ENCODE measurements around the gene ZNF277.

ZNF277 gene

DNA sequence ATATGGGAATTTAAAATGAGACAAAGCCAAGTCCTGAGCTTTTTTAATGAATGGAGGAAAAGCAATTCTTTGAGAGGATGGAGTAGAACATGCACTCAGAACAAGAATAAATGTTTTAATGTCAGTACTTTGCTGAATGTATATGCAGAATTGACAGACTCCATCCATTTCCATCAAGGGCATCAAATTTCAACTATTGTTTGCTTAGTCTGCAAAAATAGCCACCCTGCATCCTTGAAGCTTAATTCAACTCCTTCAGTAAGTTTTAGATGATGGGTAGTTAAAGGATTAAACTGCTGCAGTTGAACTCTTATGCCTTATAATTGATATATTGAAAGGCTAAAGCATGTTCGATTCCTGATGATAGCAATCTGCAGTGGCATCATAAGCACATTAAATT is 144.1 kb downstream of the ZNF277 start:
- no peak for DNase-seq (ENCODE audit: low read depth)
- TF ChIP-seq, protein P1, sequence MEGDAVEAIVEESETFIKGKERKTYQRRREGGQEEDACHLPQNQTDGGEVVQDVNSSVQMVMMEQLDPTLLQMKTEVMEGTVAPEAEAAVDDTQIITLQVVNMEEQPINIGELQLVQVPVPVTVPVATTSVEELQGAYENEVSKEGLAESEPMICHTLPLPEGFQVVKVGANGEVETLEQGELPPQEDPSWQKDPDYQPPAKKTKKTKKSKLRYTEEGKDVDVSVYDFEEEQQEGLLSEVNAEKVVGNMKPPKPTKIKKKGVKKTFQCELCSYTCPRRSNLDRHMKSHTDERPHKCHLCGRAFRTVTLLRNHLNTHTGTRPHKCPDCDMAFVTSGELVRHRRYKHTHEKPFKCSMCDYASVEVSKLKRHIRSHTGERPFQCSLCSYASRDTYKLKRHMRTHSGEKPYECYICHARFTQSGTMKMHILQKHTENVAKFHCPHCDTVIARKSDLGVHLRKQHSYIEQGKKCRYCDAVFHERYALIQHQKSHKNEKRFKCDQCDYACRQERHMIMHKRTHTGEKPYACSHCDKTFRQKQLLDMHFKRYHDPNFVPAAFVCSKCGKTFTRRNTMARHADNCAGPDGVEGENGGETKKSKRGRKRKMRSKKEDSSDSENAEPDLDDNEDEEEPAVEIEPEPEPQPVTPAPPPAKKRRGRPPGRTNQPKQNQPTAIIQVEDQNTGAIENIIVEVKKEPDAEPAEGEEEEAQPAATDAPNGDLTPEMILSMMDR (IDR thresholded peaks at IDR 0.05; ENCODE audit: low read depth, low read length, missing control alignments), result no peak
- no peak overlapping the region for H3K4me3 ChIP-seq (ENCODE audit: low read depth, low read length)
- in situ Hi-C loops (cut with HindIII; ENCODE audit: low sequenced_read_pairs), result no loop called here

DNA sequence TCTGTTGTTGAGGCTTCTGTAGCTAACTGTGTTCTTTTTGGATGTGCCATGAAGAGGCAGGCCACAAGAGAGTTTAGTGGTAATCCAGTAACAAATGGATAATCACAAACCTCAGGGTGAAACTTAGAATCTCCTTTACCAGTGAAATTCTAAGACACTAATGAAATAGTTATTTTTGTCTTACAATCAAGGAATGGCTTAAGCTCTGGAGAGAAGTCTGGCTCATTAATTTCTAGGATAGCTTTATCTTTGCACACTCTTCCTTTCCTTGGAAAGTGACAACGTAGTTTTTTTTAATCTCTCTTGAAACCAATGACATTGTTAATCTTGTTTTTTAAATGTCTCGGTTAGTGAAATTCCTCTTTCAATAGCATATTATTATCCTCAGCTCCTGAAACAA is 150.1 kb downstream of the ZNF277 start:
- in situ Hi-C loops (cut with HindIII; ENCODE audit: low sequenced_read_pairs), result no loop called here
- H3K4me3 ChIP-seq (ENCODE audit: low read depth, low read length), result no peak overlapping the region
- TF ChIP-seq, protein P1 (IDR thresholded peaks at IDR 0.05; ENCODE audit: low read depth, low read length, missing control alignments), result no peak
- DNase-seq (ENCODE audit: low read depth), result no peak

DNA sequence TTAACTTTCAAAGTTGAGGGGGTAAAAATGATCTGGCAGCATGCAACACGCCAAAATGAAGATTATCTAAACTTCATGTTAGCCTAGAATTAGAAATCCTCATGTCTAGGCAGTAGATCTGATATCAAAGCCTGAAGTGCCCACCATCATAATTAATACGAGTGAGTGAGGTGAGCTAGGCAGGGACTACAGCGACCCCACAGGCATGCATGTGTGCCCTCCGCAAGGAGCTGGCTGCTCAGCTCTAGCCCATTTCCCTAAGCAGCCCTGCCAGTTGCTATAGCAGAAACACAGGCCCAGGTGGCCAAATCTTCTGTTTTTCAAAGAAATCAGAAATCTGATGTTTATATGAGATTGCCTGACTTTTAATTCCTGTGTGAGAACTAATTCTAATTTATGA is 150.6 kb downstream of the ZNF277 start:
- in situ Hi-C loops (cut with HindIII; ENCODE audit: low sequenced_read_pairs), result no loop called here
- DNase-seq (ENCODE audit: low read depth), result no peak
- TF ChIP-seq, protein P1 (IDR thresholded peaks at IDR 0.05; ENCODE audit: low read depth, low read length, missing control alignments), result no peak
- no peak overlapping the region for H3K4me3 ChIP-seq (ENCODE audit: low read depth, low read length)

DNA sequence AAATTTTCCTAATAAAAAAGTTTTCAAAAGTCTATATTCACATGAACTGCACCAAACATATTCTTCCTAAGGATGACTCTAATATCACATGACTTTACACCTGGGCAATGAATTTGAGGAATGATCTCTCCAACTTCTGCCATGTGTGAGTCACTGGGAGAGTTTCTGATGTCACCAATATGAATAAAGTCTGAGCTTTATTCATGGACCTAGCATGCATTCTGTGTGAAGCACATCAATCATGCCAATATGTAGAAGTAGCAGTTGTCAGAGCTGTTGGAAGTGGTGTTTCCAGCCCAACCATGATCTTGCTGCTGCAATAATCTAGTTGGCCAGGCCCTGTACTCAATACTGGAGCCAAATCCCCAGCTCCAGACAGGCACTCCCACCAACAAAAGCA is 152.0 kb downstream of the ZNF277 start:
- in situ Hi-C loops (cut with HindIII; ENCODE audit: low sequenced_read_pairs), result no loop called here
- DNase-seq (ENCODE audit: low read depth), result no peak
- H3K4me3 ChIP-seq (ENCODE audit: low read depth, low read length), result no peak overlapping the region
- TF ChIP-seq, protein P1 (IDR thresholded peaks at IDR 0.05; ENCODE audit: low read depth, low read length, missing control alignments), result no peak

DNA sequence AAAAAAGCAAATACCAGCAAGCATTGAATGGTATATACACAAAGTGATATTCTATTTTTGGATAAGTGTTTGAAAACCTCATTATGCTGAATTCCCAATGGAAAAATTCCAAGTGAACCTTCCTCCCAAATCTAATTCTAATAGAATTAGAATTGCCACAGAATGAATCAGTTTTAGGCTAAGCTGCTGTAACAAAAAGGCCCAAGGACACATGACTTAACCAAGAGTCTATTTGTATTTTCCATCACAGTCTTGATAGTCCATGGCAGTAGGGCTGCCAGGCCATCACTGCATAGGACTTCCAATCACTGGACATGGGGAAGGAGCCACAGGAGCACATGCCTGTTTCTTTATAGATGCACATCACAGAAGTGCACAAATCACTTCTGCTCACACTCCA is 152.6 kb downstream of the ZNF277 start:
- TF ChIP-seq, protein P1 (IDR thresholded peaks at IDR 0.05; ENCODE audit: low read depth, low read length, missing control alignments), result no peak
- in situ Hi-C loops (cut with HindIII; ENCODE audit: low sequenced_read_pairs), result no loop called here
- DNase-seq (ENCODE audit: low read depth), result no peak
- no peak overlapping the region for H3K4me3 ChIP-seq (ENCODE audit: low read depth, low read length)

DNA sequence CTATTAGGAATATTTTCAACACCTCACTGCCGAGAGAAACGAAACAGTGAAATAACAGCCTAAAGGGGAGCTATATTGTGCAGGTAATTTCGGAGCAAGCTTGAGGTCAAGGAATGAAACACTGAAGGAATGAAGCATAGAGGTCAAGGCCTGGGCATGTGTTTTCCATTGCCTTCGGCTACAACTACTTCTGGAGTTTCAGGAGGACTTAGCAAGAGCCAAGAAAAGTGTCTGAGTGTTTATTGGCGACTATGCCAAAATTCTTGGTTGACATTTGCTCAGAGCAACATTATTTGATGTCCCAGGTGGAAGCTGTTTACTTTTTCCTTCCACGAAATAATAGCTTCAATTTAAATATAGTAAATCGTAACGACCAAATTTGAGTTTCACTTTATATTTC is 154.2 kb downstream of the ZNF277 start:
- in situ Hi-C loops (cut with HindIII; ENCODE audit: low sequenced_read_pairs), result loop anchor here (5.0 kb wide), 1 partner anchor 98 kb away; no protein-coding TSS in a partner anchor
- TF ChIP-seq, protein P1 (IDR thresholded peaks at IDR 0.05; ENCODE audit: low read depth, low read length, missing control alignments), result no peak
- no peak for DNase-seq (ENCODE audit: low read depth)
- H3K4me3 ChIP-seq (ENCODE audit: low read depth, low read length), result no peak overlapping the region

DNA sequence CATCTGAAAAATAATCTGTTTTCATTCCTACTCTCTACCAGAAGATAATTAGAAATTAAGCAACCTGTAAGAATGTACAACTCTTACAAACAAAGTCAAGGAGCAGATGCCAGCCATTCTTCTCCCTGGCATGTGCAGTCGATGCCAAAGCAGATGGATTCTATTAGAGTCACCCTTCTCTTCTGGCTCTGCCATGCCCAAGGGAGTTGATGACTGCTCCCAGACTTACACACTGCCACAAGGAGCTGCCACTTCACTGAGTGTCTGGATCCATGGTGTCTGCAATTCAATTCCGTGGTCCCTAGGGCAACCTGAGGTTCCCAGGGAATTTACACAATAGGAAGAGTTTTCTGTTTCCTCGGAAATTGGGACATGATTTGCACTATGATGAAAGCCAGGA is 154.7 kb downstream of the ZNF277 start:
- no peak for DNase-seq (ENCODE audit: low read depth)
- H3K4me3 ChIP-seq (ENCODE audit: low read depth, low read length), result no peak overlapping the region
- in situ Hi-C loops (cut with HindIII; ENCODE audit: low sequenced_read_pairs), result loop anchor here (5.0 kb wide), 1 partner anchor 99 kb away; no protein-coding TSS in a partner anchor
- TF ChIP-seq, protein P1 (IDR thresholded peaks at IDR 0.05; ENCODE audit: low read depth, low read length, missing control alignments), result no peak

Measured in astrocyte of the cerebellum (primary cell).